MCF 10A (cell line): ENCODE results near the gene PMEPA1. TPM values are rescaled to one million over a fixed set of nuclear protein-coding genes. Genes with fewer than 3 reads are reported as not detected.

ENCODE experiments used
- BruUV-seq: library from RNA; stranded (reverse); fragments of 400-500 nt; replicated peaks from 2 replicates; lab custom pipeline; 2021; lab: Mats Ljungman, UMichigan
- CTCF ChIA-PET: fragments of 300-600 bp; sonication (Branson Sonifier 250); formaldehyde crosslinking; extraction: SDS; loops from one replicate; lab custom pipeline; 2021; ENCODE audit warnings: antibody characterized with exemption, inconsistent platforms; lab: Yijun Ruan, JAX
- POLR2A ChIA-PET: fragments of 300-600, 350-650 bp; sonication (Branson Sonifier 250); formaldehyde crosslinking; extraction: SDS; loops from one replicate; lab custom pipeline; 2020; ENCODE audit warnings: antibody characterized with exemption, inconsistent platforms; lab: Yijun Ruan, JAX
- DNase-seq: peaks from one replicate; pipeline ENCODE4 v3.0.0-alpha.2; 2018; ENCODE audit not compliant: unreplicated experiment
- H3K27ac Mint-ChIP-seq: one replicate; pipeline ENCODE4 v1.8.0; 2022; ENCODE audit warnings: mild to moderate bottlenecking, low read depth, mixed read lengths; ENCODE audit not compliant: unreplicated experiment
- H3K27me3 Mint-ChIP-seq: one replicate; pipeline ENCODE4 v1.8.0; 2022; ENCODE audit warnings: mixed read lengths; ENCODE audit not compliant: insufficient read depth, unreplicated experiment
- H3K36me3 Mint-ChIP-seq: one replicate; pipeline ENCODE4 v1.8.0; 2022; ENCODE audit warnings: mild to moderate bottlenecking, moderate library complexity, mixed read lengths; ENCODE audit not compliant: insufficient read depth, unreplicated experiment
- H3K4me1 Mint-ChIP-seq: one replicate; pipeline ENCODE4 v1.8.0; 2022; ENCODE audit warnings: mixed read lengths; ENCODE audit not compliant: insufficient read depth, unreplicated experiment
- H3K4me3 Mint-ChIP-seq: one replicate; pipeline ENCODE4 v1.8.0; 2022; ENCODE audit warnings: mild to moderate bottlenecking, moderate library complexity, mixed read lengths; ENCODE audit not compliant: unreplicated experiment
- H3K9me3 Mint-ChIP-seq: one replicate; pipeline ENCODE4 v1.8.0; 2022; ENCODE audit warnings: mixed read lengths; ENCODE audit not compliant: unreplicated experiment
- intact Hi-C: fragments of 100-400 bp; cut with micrococcal nuclease; formaldehyde crosslinking; loops from 2 replicates; pipeline ENCODE4 v1.14.1; 2022
- total RNA-seq: library from RNA; stranded (reverse); gene quantifications from 2 replicates; pipeline ENCODE4 v1.2.3, GENCODE V29; 2022
- TF ChIP-seq, protein P1 (sequence below): fragments of 200-600 bp; IDR thresholded peaks from one replicate; pipeline ENCODE4 v1.8.0; 2022; ENCODE audit warnings: antibody characterized with exemption, mild to moderate bottlenecking; ENCODE audit not compliant: unreplicated experiment

Gene PMEPA1
- total RNA-seq, 1 experiment from 2014 or later, result 68.5 TPM

- CTCF ChIA-PET, result no interaction called here
- Mint-ChIP-seq H3K27me3 (no peaks in the 10 kb centered on the region), H3K36me3 (peaks cover 11% of the 10 kb centered on the region), H3K27ac (no peak overlapping the region), H3K4me3 (no peak overlapping the region), H3K4me1 (peaks cover 29% of the 10 kb centered on the region), H3K9me3 (no peaks in the 10 kb centered on the region)
- intact Hi-C loops, result no loop called here
- POLR2A ChIA-PET, result interaction anchor here (0.6 to 1.4 kb wide), 3 partner anchors 21 to 481 kb away, joined by 3 to 5 read pairs (median 4); partner anchors contain the start of gene PMEPA1
- TF ChIP-seq, protein P1, sequence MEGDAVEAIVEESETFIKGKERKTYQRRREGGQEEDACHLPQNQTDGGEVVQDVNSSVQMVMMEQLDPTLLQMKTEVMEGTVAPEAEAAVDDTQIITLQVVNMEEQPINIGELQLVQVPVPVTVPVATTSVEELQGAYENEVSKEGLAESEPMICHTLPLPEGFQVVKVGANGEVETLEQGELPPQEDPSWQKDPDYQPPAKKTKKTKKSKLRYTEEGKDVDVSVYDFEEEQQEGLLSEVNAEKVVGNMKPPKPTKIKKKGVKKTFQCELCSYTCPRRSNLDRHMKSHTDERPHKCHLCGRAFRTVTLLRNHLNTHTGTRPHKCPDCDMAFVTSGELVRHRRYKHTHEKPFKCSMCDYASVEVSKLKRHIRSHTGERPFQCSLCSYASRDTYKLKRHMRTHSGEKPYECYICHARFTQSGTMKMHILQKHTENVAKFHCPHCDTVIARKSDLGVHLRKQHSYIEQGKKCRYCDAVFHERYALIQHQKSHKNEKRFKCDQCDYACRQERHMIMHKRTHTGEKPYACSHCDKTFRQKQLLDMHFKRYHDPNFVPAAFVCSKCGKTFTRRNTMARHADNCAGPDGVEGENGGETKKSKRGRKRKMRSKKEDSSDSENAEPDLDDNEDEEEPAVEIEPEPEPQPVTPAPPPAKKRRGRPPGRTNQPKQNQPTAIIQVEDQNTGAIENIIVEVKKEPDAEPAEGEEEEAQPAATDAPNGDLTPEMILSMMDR, result no peak
- no TSS peak for BruUV-seq
- no peak for DNase-seq
Observed at GRCh38 chr20:57688864-57689263, 21.0 kb downstream of the PMEPA1 start.

- H3K36me3 Mint-ChIP-seq, result peaks cover 11% of the 10 kb centered on the region
- H3K4me1 Mint-ChIP-seq, result peaks cover 23% of the 10 kb centered on the region
- no peak for DNase-seq
- BruUV-seq, result no TSS peak
- no peak overlapping the region for H3K4me3 Mint-ChIP-seq
- peak overlapping the region; percentile 86 for H3K27ac Mint-ChIP-seq
- POLR2A ChIA-PET, result no interaction called here
- intact Hi-C loops, result no loop called here
- CTCF ChIA-PET, result interaction anchor here (0.5 to 1.4 kb wide), 2 partner anchors 10 to 33 kb away, joined by 3 to 4 read pairs; no protein-coding TSS in a partner anchor
- H3K9me3 Mint-ChIP-seq, result no peaks in the 10 kb centered on the region
- TF ChIP-seq, protein P1, result no peak
- H3K27me3 Mint-ChIP-seq, result no peaks in the 10 kb centered on the region
Observed at GRCh38 chr20:57688295-57688694, 21.5 kb downstream of the PMEPA1 start.

DNA sequence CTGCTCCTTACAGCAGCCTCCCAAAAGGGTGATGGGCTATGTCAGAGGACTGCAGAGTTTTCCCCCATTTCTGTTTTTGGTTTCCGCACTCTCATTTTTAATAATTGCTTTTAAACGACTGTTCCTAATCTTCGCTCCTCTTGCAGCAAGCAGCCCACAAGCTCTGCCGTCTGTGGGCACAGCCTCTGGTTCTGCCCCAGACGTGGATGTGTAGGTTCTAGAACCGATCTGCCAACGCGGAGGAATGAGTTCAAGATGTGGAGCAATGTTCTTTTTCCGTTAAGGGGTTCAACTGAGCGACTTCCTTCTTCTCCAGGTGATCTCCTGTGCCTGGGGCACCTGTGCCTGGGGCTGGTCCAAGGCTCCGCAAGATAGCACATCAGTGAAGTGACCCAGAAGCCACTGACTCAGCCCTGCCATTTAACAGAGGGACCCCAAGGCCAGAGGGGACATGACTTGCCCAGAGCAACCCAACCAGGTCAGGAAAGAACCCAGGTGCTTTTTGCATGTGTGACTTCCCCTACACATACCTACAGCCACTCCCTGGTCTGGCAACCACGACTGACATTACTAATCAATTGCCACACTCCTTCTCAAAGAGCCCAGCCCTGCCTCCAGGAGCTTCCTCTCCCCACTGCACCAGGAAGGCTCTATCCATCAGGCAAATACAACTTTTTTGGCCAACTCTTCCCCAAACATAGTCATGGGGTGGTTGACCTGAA, 22.7 kb downstream of the PMEPA1 start:
- peaks cover 15% of the 10 kb centered on the region for H3K4me1 Mint-ChIP-seq
- TF ChIP-seq, protein P1, result no peak
- ChIA-PET CTCF (interaction anchor here (0.5 to 1.4 kb wide), 10 partner anchors 11 to 1368 kb away, joined by 3 to 6 read pairs (median 3); no protein-coding TSS in a partner anchor), POLR2A (interaction anchor here (0.6 to 1.1 kb wide), 8 partner anchors 11 to 380 kb away, joined by 3 to 12 read pairs (median 4); no protein-coding TSS in a partner anchor)
- no peaks in the 10 kb centered on the region for H3K27me3 Mint-ChIP-seq
- peak; percentile 66 for DNase-seq
- intact Hi-C loops, result no loop called here
- H3K9me3 Mint-ChIP-seq, result no peaks in the 10 kb centered on the region
- no TSS peak for BruUV-seq
- peak overlapping the region; percentile 86 for H3K27ac Mint-ChIP-seq
- H3K36me3 Mint-ChIP-seq, result peaks cover 11% of the 10 kb centered on the region
- H3K4me3 Mint-ChIP-seq, result peak overlapping the region; percentile 58

GRCh38 chr20:57685146-57685758, 24.6 kb downstream of the PMEPA1 start:
- ChIA-PET POLR2A (interaction anchor here (1.2 to 1.6 kb wide), 2 partner anchors 8 to 37 kb away, joined by 4 to 11 read pairs; no protein-coding TSS in a partner anchor), CTCF (interaction anchor here (1.0 to 1.9 kb wide), 3 partner anchors 13 to 89 kb away, joined by 3 to 7 read pairs (median 3); no protein-coding TSS in a partner anchor)
- Mint-ChIP-seq H3K4me1 (peaks cover 22% of the 10 kb centered on the region), H3K27ac (no peak overlapping the region), H3K9me3 (no peaks in the 10 kb centered on the region), H3K36me3 (peaks cover 10% of the 10 kb centered on the region), H3K27me3 (no peaks in the 10 kb centered on the region), H3K4me3 (no peak overlapping the region)
- no TSS peak for BruUV-seq
- intact Hi-C loops, result no loop called here
- TF ChIP-seq, protein P1, result no peak
- DNase-seq, result no peak
